A673 (cell line): Measurements from ENCODE around the gene CCDC92. TPM values are rescaled to one million over a fixed set of nuclear protein-coding genes. Genes with fewer than 3 reads are reported as not detected.

Source experiments
- BruUV-seq: library from RNA; stranded (reverse); fragments of 400-500 nt; replicated peaks from 2 replicates; lab custom pipeline; 2021; lab: Mats Ljungman, UMichigan
- CTCF ChIA-PET: fragments of 300-600 bp; sonication (Branson Sonifier 250); formaldehyde crosslinking; loops from one replicate; lab custom pipeline; 2022; ENCODE audit warnings: antibody characterized with exemption; lab: Charles Lee
- POLR2A ChIA-PET: fragments of 300-600 bp; sonication (Branson Sonifier 250); formaldehyde crosslinking; loops from one replicate; lab custom pipeline; 2022; ENCODE audit warnings: antibody characterized with exemption; ENCODE audit not compliant: low non-redundant PET; lab: Charles Lee
- DNase-seq: peaks from one replicate; pipeline ENCODE4 v3.0.0-alpha.2; 2015; ENCODE audit warnings: low spot score
- H3K27ac ChIP-seq: fragments of 200-600 bp; sonication (generic); 2 replicates; pipeline ENCODE4 v1.5.1; 2016; ENCODE audit warnings: mixed run types, low read depth, mild to moderate bottlenecking, mixed read lengths, antibody characterized with exemption, low read length; ENCODE audit not compliant: poor library complexity, severe bottlenecking
- H3K27me3 ChIP-seq: fragments of 200-600 bp; sonication (generic); replicated peaks from 2 replicates; pipeline ENCODE4 v1.6.1; 2017; ENCODE audit warnings: mixed run types, low read depth, mild to moderate bottlenecking, mixed read lengths, antibody characterized with exemption, low read length; ENCODE audit not compliant: insufficient read depth, poor library complexity
- H3K36me3 ChIP-seq: fragments of 200-600 bp; sonication (generic); 2 replicates; pipeline ENCODE4 v1.6.1; 2016; ENCODE audit warnings: mixed run types, mild to moderate bottlenecking, mixed read lengths, antibody characterized with exemption, low read length; ENCODE audit not compliant: insufficient read depth, poor library complexity, severe bottlenecking
- H3K4me1 ChIP-seq: fragments of 200-600 bp; sonication (generic); 2 replicates; pipeline ENCODE4 v1.6.1; 2017; ENCODE audit warnings: mixed run types, mild to moderate bottlenecking, mixed read lengths, antibody characterized with exemption, low read length; ENCODE audit not compliant: insufficient read depth, poor library complexity, severe bottlenecking
- H3K4me3 ChIP-seq: fragments of 200-600 bp; sonication (generic); 2 replicates; pipeline ENCODE4 v1.5.1; 2016; ENCODE audit warnings: low read depth, mixed run types, mild to moderate bottlenecking, mixed read lengths, low read length; ENCODE audit not compliant: poor library complexity, severe bottlenecking
- H3K9me3 ChIP-seq: fragments of 200-600 bp; sonication (generic); 2 replicates; pipeline ENCODE4 v1.6.1; 2016; ENCODE audit warnings: mixed run types, low read depth, mild to moderate bottlenecking, mixed read lengths, antibody characterized with exemption, low read length; ENCODE audit not compliant: poor library complexity, severe bottlenecking
- EZH2 ChIP-seq: fragments of 200-600 bp; sonication (generic); IDR thresholded peaks from 2 replicates; pipeline ENCODE4 v1.6.1; 2017; ENCODE audit warnings: borderline replicate concordance, low read depth, mild to moderate bottlenecking, mixed read lengths, antibody characterized with exemption, low read length; ENCODE audit not compliant: poor library complexity, severe bottlenecking
- intact Hi-C: fragments of 100-400 bp; cut with micrococcal nuclease; formaldehyde crosslinking; loops from one replicate; pipeline ENCODE4 v1.10.0; 2022; ENCODE audit not compliant: unreplicated experiment
- total RNA-seq: library from RNA; stranded (reverse); gene quantifications from 2 replicates; pipeline ENCODE4 v1.2.3, GENCODE V29; 2021
- TF ChIP-seq, protein P1 (sequence below): fragments of 300-800, 200-600 bp; sonication (generic); conservative IDR thresholded peaks from 2 replicates; pipeline ENCODE4 v1.5.1; 2017; ENCODE audit warnings: low read depth, mild to moderate bottlenecking, antibody characterized with exemption, low read length, moderate library complexity, mixed read lengths

CCDC92 gene
- total RNA-seq, 1 experiment from 2014 or later, result 28.7 TPM

DNA sequence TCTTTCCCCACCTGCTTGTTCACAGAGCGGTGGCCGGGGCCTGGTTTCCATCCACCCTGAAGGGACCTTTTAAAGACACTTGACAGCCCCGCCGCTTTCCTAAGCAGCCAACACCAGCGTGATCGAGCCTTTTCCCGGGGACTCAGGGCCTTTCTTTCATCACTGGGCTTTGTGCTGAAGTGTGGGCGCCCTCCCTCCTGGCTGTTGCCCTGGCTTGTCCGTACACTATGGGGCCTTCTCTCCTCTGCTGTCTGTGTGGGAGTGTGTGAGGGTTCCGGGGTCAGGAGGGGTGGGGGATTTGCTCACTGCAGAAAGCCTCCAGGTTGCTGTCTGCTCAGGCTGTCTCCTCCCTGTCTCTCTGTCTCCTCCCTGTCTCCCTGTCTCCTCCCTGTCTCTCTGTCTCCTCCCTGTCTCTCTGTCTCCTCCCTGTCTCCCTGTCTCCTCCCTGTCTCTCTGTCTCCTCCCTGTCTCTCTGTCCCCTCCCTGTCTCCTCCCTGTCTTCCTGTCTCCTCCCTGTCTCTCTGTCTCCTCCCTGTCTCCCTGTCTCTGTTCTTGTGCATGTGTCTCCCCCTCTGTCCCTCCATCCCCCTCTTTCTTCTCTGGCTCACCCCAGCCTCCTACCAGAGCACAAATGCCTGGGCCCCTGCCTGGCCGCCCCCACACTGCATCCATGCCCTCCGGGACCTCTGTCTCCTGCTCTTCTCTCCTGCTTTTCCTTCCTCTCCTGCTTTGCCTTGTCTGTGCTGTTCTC is 64.7 kb downstream of the CCDC92 start:
- Histone ChIP-seq H3K36me3 (no peaks in the 10 kb centered on the region), H3K9me3 (no peaks in the 10 kb centered on the region), H3K27me3 (no peaks in the 10 kb centered on the region), H3K27ac (no peak overlapping the region), H3K4me3 (no peak overlapping the region), H3K4me1 (no peaks in the 10 kb centered on the region)
- no peak for TF ChIP-seq EZH2
- TF ChIP-seq, protein P1, sequence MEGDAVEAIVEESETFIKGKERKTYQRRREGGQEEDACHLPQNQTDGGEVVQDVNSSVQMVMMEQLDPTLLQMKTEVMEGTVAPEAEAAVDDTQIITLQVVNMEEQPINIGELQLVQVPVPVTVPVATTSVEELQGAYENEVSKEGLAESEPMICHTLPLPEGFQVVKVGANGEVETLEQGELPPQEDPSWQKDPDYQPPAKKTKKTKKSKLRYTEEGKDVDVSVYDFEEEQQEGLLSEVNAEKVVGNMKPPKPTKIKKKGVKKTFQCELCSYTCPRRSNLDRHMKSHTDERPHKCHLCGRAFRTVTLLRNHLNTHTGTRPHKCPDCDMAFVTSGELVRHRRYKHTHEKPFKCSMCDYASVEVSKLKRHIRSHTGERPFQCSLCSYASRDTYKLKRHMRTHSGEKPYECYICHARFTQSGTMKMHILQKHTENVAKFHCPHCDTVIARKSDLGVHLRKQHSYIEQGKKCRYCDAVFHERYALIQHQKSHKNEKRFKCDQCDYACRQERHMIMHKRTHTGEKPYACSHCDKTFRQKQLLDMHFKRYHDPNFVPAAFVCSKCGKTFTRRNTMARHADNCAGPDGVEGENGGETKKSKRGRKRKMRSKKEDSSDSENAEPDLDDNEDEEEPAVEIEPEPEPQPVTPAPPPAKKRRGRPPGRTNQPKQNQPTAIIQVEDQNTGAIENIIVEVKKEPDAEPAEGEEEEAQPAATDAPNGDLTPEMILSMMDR, result no peak
- no peak for DNase-seq
- CTCF ChIA-PET, result interaction anchor here (0.6 kb wide), 1 partner anchor 249 kb away, joined by 3 read pairs; no protein-coding TSS in a partner anchor
- BruUV-seq, result no TSS peak
- intact Hi-C loops, result no loop called here
- POLR2A ChIA-PET, result no interaction called here

DNA sequence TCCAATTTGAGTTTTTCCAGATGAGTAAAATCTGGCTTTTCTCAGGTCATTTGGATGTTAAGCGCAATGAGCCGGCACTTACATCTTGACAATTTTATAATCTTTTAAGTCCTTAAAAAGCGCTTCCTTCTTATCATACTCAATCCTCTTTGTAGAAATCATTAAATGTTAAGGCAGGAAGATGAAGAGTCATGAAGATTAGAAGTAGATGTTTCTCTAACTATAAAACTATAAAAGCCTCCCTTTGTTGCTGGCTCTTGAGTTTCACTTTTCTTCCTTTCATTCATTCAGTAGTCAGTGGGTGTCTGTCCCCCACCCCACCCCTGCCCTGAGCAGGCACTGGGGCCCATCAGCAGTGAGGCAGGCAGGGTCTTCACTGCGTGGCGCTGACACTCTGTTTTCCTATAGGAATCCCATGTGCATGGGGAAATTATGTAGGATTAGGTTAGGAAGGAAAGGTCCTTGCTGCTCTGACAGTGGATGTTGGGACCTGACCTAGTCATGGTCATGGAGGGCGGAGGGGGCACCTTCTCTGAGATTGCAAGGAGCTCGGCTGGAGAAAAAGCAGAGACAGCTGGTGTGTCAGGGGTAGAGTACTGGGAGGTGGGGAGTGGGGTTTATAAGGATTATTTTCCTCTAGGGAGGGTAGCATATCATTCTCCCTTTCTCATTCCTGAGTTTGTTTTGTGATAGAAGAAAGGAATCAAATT is 65.8 kb downstream of the CCDC92 start:
- H3K27me3 ChIP-seq, result no peaks in the 10 kb centered on the region
- no peak for DNase-seq
- no peak overlapping the region for H3K4me3 ChIP-seq
- TF ChIP-seq EZH2, result no peak
- TF ChIP-seq, protein P1, result no peak
- H3K9me3 ChIP-seq, result no peaks in the 10 kb centered on the region
- BruUV-seq, result no TSS peak
- H3K4me1 ChIP-seq, result no peaks in the 10 kb centered on the region
- POLR2A ChIA-PET, result no interaction called here
- no peaks in the 10 kb centered on the region for H3K36me3 ChIP-seq
- no peak overlapping the region for H3K27ac ChIP-seq
- intact Hi-C loops, result no loop called here
- CTCF ChIA-PET, result no interaction called here

DNA sequence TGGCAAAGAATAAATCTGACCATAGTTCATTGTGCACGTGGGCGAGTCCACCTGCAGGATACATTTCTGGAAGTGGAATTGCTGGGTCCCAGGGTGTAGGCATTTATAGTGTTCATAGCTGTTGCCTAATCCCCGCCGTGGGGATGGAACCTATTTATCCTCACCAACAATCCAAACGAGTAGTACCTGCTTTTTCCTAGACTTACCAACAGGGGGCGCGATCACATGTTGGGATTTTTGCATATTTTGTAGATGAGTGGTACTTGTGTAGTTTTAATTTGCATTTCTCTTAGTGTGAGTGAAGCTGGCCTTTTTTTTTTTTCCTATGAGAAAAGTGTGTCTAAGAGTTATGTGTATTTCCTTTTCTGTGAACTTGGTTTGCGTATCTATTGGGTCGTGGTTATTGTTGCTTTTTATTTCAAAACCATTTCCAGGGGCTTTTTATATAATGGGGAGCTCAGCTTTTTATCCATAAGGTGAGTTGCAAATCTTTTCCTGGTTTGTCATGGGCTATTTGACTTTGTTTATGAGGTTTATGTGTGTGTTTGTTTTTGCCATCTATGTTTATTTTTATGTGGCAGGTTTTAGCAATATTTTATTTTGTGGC is 67.2 kb downstream of the CCDC92 start:
- H3K4me3 ChIP-seq, result no peak overlapping the region
- no peak for TF ChIP-seq EZH2
- TF ChIP-seq, protein P1, result peak; percentile 91
- POLR2A ChIA-PET, result interaction anchor here (0.5 kb wide), 1 partner anchor 10 kb away, joined by 12 read pairs; no protein-coding TSS in a partner anchor
- intact Hi-C loops, result no loop called here
- CTCF ChIA-PET, result interaction anchor here (0.7 to 1.2 kb wide), 8 partner anchors 8 to 995 kb away, joined by 3 to 8 read pairs (median 4); no protein-coding TSS in a partner anchor
- H3K4me1 ChIP-seq, result peaks cover 5% of the 10 kb centered on the region
- no TSS peak for BruUV-seq
- no peaks in the 10 kb centered on the region for H3K9me3 ChIP-seq
- H3K36me3 ChIP-seq, result no peaks in the 10 kb centered on the region
- H3K27me3 ChIP-seq, result no peaks in the 10 kb centered on the region
- H3K27ac ChIP-seq, result no peak overlapping the region
- DNase-seq, result peak; percentile 85
